IPS-11a (cell line): ENCODE measurements around the gene RRAS2.
"Not testable (repeated sequence)": the region's sequence is repeated elsewhere in the genome, so short reads cannot be mapped to it uniquely, and the experiment has no call there.

Experiments
- H3K4me3 ChIP-seq: one replicate; pipeline ENCODE4 v1.5.1; 2013; ENCODE audit warnings: low read depth, low read length, control low read depth

RRAS2 gene

GRCh38 chr11:14372011-14372410, 13.0 kb upstream of the RRAS2 start:
- no peak overlapping the region for H3K4me3 ChIP-seq

DNA sequence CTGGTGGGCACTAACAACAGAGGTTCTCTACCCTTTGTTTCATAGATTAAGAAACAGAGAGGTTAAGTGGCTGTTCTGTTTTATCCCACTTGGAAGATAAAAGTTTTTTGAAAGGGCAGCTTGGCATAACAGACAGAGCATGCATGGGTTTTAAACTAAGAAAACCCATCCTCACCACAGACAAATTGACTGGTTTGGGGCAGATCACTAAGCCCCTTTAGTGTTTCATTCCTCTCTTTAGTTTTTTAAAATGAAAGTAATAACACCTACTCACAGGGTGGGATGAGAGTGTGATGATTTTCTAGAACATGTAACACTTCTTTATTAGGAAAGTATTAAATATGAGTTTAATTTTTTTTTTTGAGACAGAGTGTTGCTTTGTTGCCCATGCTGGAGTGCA, 12.3 kb upstream of the RRAS2 start:
- no peak overlapping the region for H3K4me3 ChIP-seq

- no peak overlapping the region for H3K4me3 ChIP-seq
These were observed 11.5 kb upstream of the RRAS2 start for GRCh38 chr11:14370496-14370895.

DNA sequence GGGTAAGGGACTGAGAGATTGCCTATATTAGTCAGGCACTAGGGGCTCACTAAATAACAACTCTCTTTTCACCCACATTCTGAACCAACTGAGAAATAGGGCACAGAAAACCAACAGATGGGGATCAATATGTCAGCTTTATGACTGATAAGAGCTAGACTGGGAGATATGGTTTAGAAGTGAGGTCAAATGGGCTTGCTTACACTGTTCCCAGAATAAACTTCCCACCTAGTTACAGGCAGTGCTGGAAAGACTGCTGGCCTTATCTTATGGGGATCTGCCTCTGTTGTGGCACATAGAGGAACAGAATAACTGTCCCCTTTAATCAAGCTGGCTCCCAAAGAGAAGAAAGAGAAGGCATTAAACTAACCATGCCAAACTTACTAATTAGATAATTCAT, 10.6 kb upstream of the RRAS2 start:
- H3K4me3 ChIP-seq = no peak overlapping the region

GRCh38 chr11:14366936-14367335, 8.0 kb upstream of the RRAS2 start:
- no peak overlapping the region for H3K4me3 ChIP-seq

DNA sequence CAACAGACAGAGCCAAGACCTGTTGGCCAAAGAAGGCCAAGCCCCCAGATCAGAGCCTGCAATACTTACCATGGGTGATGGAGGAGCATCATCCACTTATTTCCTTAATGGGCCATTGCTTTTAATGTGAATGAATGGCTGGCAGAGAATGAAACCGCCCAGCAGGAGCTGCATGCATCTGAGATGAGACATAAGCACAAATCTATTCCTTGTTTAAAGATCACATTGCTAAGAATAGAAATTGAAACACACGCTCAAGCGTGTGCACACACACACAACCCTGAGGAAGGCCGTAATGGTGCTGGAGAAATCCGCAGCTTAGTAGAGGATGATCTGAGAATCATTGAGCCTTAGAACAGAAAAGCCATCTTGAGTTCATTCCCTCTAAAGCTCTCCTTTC, 5.3 kb upstream of the RRAS2 start:
- H3K4me3 ChIP-seq = no peak overlapping the region

GRCh38 chr11:14362611-14363010, 3.6 kb upstream of the RRAS2 start:
- H3K4me3 ChIP-seq = no peak overlapping the region

GRCh38 chr11:14361951-14362350, 3.0 kb upstream of the RRAS2 start:
- H3K4me3 ChIP-seq = no peak overlapping the region

- no peak overlapping the region for H3K4me3 ChIP-seq
These were observed 2.0 kb upstream of the RRAS2 start for GRCh38 chr11:14360976-14361375.

DNA sequence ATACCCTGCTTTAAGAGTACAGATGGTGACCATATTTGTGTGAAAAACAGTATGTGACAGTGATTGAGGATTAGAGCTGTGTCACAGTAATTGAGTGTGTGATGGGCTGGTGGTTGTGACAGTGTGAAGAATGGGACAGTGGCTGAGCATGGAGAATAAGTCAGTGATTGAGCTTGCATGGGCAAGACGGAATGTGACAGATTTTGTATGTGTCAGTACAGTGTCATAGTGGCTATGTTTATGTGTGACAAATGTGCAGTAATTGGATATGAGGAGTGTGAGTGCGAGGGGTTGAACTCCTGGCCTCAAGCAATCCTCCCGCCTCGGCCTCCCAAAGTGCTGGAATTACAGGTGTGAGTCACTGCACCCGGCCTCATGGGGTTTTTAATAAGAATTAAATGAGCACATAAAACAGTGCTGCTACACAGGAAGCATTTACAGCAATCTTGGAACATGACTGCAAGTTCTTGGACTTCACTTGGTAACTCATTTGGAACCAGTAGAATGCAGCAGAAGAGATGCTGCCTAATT, 583 bp upstream of the RRAS2 start:
- H3K4me3 ChIP-seq = peak overlapping the region; percentile 10

- peak overlapping the region; percentile 86 for H3K4me3 ChIP-seq
These were observed 878 bp downstream of the RRAS2 start for GRCh38 chr11:14357881-14358728.

GRCh38 chr11:14356342-14356741, 2.6 kb downstream of the RRAS2 start:
- no peak overlapping the region for H3K4me3 ChIP-seq

- H3K4me3 ChIP-seq = not testable (repeated sequence)
These were observed 4.4 kb downstream of the RRAS2 start for GRCh38 chr11:14354604-14355003.

DNA sequence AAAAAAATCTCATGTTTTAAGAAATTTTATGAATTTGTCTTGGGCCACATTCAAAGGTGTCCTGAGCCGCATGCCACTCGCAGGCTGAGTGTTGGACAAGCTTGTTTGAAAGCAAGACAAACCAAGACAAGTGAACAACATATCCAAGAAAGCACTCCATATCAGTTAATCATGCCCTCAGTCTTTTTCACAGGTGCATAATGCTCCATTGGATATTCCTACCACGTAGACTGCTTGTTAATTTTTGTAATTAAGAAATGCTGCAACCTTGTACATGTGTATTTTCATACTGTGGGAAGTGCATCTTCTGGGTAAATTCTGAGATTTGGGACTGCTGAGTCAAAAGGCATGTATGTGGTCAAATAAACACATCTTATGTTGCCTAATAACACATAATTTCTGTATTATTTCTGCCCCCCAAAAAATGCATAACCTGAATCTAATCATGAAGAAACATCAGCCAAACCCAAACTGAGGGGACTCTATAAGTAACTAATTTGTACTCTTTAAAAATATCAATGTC, 8.2 kb downstream of the RRAS2 start:
- H3K4me3 ChIP-seq = no peak overlapping the region

GRCh38 chr11:14350215-14350614, 8.8 kb downstream of the RRAS2 start:
- H3K4me3 ChIP-seq = no peak overlapping the region

DNA sequence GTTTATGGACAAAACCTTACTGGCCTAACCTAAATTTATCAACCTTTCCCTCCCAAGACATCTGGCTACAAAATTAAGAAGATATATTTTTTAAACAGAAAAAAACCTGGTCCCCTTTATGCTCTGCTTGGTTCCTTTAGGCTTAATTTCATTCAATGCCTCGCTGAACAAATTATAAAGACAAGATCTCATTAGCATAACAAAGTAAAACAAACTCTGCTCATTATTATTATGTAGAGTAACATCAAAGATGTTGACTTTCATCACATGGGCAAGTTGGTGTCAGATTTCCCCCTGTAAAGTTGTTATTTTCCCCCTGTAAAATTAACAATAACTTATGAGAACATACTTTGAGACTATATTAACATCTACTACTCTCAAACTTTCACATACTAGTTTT, 11.0 kb downstream of the RRAS2 start:
- no peak overlapping the region for H3K4me3 ChIP-seq

- H3K4me3 ChIP-seq = no peak overlapping the region
These were observed 11.5 kb downstream of the RRAS2 start for GRCh38 chr11:14347494-14347893.

GRCh38 chr11:14346303-14346955, 12.6 kb downstream of the RRAS2 start:
- H3K4me3 ChIP-seq = no peak overlapping the region

GRCh38 chr11:14345668-14346067, 13.3 kb downstream of the RRAS2 start:
- H3K4me3 ChIP-seq = no peak overlapping the region

GRCh38 chr11:14345016-14345415, 14.0 kb downstream of the RRAS2 start:
- H3K4me3 ChIP-seq = not testable (repeated sequence)

DNA sequence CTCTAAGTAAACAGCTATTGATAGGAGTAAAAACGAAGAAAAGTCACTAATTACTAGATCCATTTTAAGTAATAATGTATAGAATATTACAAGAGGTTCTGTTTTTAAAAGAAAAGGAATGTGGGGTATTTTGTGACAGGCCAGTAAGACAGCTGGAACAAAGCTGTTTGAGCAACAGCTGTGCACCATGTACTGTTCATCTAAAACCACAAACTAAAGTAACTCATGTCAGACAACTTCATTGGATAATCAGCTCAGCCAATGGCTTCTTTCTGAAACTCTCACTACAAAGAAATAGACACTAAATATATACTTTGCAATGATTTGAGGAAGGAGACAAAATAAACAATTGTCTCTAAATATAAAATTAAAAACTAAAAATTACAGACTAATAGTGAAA, 16.1 kb downstream of the RRAS2 start:
- H3K4me3 ChIP-seq = no peak overlapping the region

DNA sequence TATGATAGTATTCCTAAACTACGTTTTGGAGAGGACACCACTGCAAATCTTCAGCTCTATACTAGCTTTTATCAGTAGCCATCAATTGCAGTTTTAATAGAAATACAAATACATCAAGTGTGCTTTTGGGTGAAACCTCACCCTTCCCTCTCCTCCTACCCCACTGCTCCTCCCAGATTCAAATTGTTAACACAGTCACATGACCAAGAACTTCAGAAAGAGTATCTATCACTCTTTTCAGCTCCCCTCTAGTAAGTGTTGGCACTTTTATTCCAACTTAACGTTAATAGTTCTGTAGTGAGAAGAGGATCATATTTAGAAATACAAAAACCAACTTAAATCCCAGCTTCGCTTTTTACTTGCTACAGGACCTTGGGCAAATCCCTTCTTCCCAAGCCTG, 17.0 kb downstream of the RRAS2 start:
- peak overlapping the region; percentile 47 for H3K4me3 ChIP-seq
